Vagina (tissue), 2 donors: ENCODE measurements around the gene RC3H2.

Source experiments
- CTCF ChIP-seq, 3 experiments: fragments of 450-650 bp in 2 of 3; fragments of 200-600 bp in 1 of 3; sonication (generic) in 1 of 3; IDR thresholded peaks; one replicate each; pipeline ENCODE4 v1.5.1; 2017 to 2019; ENCODE audit warnings: antibody characterized with exemption in 3 of 3, mild to moderate bottlenecking in 2 of 3, moderate library complexity in 2 of 3
- POLR2A ChIP-seq, 2 donors: fragments of 450-650 bp; IDR thresholded peaks; one replicate each; pipeline ENCODE4 v1.6.1; 2017; ENCODE audit warnings: antibody characterized with exemption in 2 of 2, mild to moderate bottlenecking in 2 of 2, moderate library complexity in 2 of 2
- POLR2AphosphoS5 ChIP-seq, 2 donors: sonication (generic); formaldehyde crosslinking; IDR thresholded peaks; one replicate each; pipeline ENCODE4 v1.9.0; 2017; ENCODE audit warnings: antibody characterized with exemption in 2 of 2, mild to moderate bottlenecking in 2 of 2, low read depth in 1 of 2; ENCODE audit not compliant: insufficient read depth in 1 of 2

GRCh38 chr9:122946461-122947005, 41.4 kb upstream of the RC3H2 start:
- TF ChIP-seq POLR2A (IDR thresholded peaks at IDR 0.05) (no peak), CTCF (IDR thresholded peaks at IDR 0.05) (no peak), POLR2AphosphoS5 (IDR thresholded peaks at IDR 0.05; ENCODE audit: insufficient read depth in 1 of 2, low read depth in 1 of 2) (no peak)
